WTC11 (cell line): ENCODE data around the gene SYNCRIP.

Experiments used
- TF ChIP-seq, protein P1 (sequence below): fragments of 200-600 bp; IDR thresholded peaks from 2 replicates; pipeline ENCODE4 v1.8.0; 2022; ENCODE audit warnings: antibody characterized with exemption
- TF ChIP-seq, protein P2 (sequence below): sonication (generic); formaldehyde crosslinking; IDR thresholded peaks from 2 replicates; pipeline ENCODE4 v1.8.1; 2022; ENCODE audit warnings: low read depth, mild to moderate bottlenecking, moderate library complexity, missing genetic modification reagents, borderline replicate concordance

DNA sequence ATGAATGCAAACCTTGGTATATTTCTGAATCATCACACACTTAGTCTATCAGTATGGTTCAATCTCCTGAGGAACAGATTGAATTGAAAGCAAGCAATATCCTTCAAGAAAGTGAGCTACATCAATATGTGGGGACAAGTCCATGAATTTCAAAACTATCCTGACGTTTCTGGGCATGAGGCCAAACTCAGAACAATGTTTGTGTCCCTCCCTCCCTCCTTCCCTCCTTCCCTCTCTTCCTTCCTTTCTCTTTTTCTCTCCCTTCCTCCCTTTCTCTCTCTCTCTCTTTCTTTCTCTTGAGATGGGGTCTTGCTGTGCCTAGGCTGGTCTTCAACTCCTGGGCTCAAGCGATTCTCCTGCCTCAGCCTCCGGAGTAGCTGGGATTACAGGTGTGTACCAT, 27.9 kb upstream of the SYNCRIP start:
- TF ChIP-seq, protein P1, sequence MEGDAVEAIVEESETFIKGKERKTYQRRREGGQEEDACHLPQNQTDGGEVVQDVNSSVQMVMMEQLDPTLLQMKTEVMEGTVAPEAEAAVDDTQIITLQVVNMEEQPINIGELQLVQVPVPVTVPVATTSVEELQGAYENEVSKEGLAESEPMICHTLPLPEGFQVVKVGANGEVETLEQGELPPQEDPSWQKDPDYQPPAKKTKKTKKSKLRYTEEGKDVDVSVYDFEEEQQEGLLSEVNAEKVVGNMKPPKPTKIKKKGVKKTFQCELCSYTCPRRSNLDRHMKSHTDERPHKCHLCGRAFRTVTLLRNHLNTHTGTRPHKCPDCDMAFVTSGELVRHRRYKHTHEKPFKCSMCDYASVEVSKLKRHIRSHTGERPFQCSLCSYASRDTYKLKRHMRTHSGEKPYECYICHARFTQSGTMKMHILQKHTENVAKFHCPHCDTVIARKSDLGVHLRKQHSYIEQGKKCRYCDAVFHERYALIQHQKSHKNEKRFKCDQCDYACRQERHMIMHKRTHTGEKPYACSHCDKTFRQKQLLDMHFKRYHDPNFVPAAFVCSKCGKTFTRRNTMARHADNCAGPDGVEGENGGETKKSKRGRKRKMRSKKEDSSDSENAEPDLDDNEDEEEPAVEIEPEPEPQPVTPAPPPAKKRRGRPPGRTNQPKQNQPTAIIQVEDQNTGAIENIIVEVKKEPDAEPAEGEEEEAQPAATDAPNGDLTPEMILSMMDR, result no peak
- TF ChIP-seq, protein P2, sequence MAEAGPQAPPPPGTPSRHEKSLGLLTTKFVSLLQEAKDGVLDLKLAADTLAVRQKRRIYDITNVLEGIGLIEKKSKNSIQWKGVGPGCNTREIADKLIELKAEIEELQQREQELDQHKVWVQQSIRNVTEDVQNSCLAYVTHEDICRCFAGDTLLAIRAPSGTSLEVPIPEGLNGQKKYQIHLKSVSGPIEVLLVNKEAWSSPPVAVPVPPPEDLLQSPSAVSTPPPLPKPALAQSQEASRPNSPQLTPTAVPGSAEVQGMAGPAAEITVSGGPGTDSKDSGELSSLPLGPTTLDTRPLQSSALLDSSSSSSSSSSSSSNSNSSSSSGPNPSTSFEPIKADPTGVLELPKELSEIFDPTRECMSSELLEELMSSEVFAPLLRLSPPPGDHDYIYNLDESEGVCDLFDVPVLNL (CRISPR knock-in tag), result no peak
